ENCODE measurements around the gene ABCG5. TPM values are rescaled to one million over a fixed set of nuclear protein-coding genes. Genes with fewer than 3 reads are reported as not detected.

ABCG5 gene
- total RNA-seq, 1 donor from 2014 or later: not detected

GRCh38 chr2:43841949-43842865, 3.6 kb upstream of the ABCG5 start:
- no peak for DNase-seq

- no peak for DNase-seq
These were observed 2.3 kb upstream of the ABCG5 start for GRCh38 chr2:43840965-43841364.

- no peak for DNase-seq
These were observed 1.3 kb upstream of the ABCG5 start for GRCh38 chr2:43839776-43840564.

GRCh38 chr2:43837831-43838559, 644 bp downstream of the ABCG5 start:
- DNase-seq: no peak

- DNase-seq: no peak
These were observed 1.6 kb downstream of the ABCG5 start for GRCh38 chr2:43837033-43837432.

- no peak for DNase-seq
These were observed 6.2 kb downstream of the ABCG5 start for GRCh38 chr2:43832457-43832856.

- DNase-seq: peak; percentile 10
These were observed 6.9 kb downstream of the ABCG5 start for GRCh38 chr2:43831543-43832294.

- DNase-seq: no peak
These were observed 12.1 kb downstream of the ABCG5 start for GRCh38 chr2:43826305-43827250.

GRCh38 chr2:43825841-43826240, 12.8 kb downstream of the ABCG5 start:
- no peak for DNase-seq

GRCh38 chr2:43824951-43825493, 13.6 kb downstream of the ABCG5 start:
- DNase-seq: no peak

- no peak for DNase-seq
These were observed 14.1 kb downstream of the ABCG5 start for GRCh38 chr2:43824512-43824911.

GRCh38 chr2:43823751-43824150, 14.9 kb downstream of the ABCG5 start:
- DNase-seq: no peak

GRCh38 chr2:43822839-43823238, 15.8 kb downstream of the ABCG5 start:
- no peak for DNase-seq

GRCh38 chr2:43819491-43820163, 19.0 kb downstream of the ABCG5 start:
- no peak for DNase-seq

- DNase-seq: peak; percentile 80
These were observed 19.9 kb downstream of the ABCG5 start for GRCh38 chr2:43818761-43819160.

- no peak for DNase-seq
These were observed 23.9 kb downstream of the ABCG5 start for GRCh38 chr2:43814711-43815110.

- no peak for DNase-seq
These were observed 25.7 kb downstream of the ABCG5 start for GRCh38 chr2:43812947-43813346.

- no peak for DNase-seq
These were observed 26.6 kb downstream of the ABCG5 start for GRCh38 chr2:43812006-43812405.

- no peak for DNase-seq
These were observed 27.8 kb downstream of the ABCG5 start for GRCh38 chr2:43810888-43811287.

GRCh38 chr2:43810452-43810851, 28.2 kb downstream of the ABCG5 start:
- no peak for DNase-seq
